Mesendoderm (in vitro differentiated cells): ENCODE measurements around the gene NR3C2.

Experiments
- DNase-seq: peaks from one replicate; pipeline ENCODE4 v3.0.0; 2013
- H2AK5ac ChIP-seq: 2 replicates; pipeline ENCODE4 v1.6.1; 2013; ENCODE audit warnings: low read length, inconsistent platforms
- H2BK120ac ChIP-seq: 2 replicates; pipeline ENCODE4 v1.6.1; 2013; ENCODE audit warnings: low read depth, mild to moderate bottlenecking, low read length, moderate library complexity, mixed read lengths
- H2BK15ac ChIP-seq: replicated peaks from 2 replicates; pipeline ENCODE4 v1.6.1; 2013; ENCODE audit warnings: low read depth, mild to moderate bottlenecking, moderate library complexity
- H2BK5ac ChIP-seq: 2 replicates; pipeline ENCODE4 v1.6.1; 2013; ENCODE audit warnings: low read length, inconsistent platforms
- H3K18ac ChIP-seq: 2 replicates; pipeline ENCODE4 v1.6.1; 2013; ENCODE audit warnings: mild to moderate bottlenecking, low read length, mixed read lengths
- H3K23ac ChIP-seq: one replicate; pipeline ENCODE4 v1.6.1; 2013; ENCODE audit warnings: low read length
- H3K27ac ChIP-seq: 2 replicates; pipeline ENCODE4 v1.5.1; 2013; ENCODE audit warnings: low read depth, mild to moderate bottlenecking, inconsistent platforms, low read length, moderate library complexity
- H3K27me3 ChIP-seq: 2 replicates; pipeline ENCODE4 v1.6.1; 2013; ENCODE audit warnings: low read length, control low read depth, mild to moderate bottlenecking, inconsistent platforms; ENCODE audit not compliant: insufficient read depth, poor library complexity
- H3K36me3 ChIP-seq: 2 replicates; pipeline ENCODE4 v1.6.1; 2013; ENCODE audit warnings: low read length, inconsistent platforms; ENCODE audit not compliant: control insufficient read depth, insufficient read depth
- H3K4ac ChIP-seq: one replicate; pipeline ENCODE4 v1.6.1; 2013; ENCODE audit warnings: low read depth, mild to moderate bottlenecking, low read length, moderate library complexity
- H3K4me1 ChIP-seq: 2 replicates; pipeline ENCODE4 v1.6.1; 2013; ENCODE audit warnings: low read depth, low read length, inconsistent platforms; ENCODE audit not compliant: control insufficient read depth
- H3K4me2 ChIP-seq: 2 replicates; pipeline ENCODE4 v1.6.1; 2013; ENCODE audit warnings: low read length
- H3K4me3 ChIP-seq: 2 replicates; pipeline ENCODE4 v1.5.1; 2013; ENCODE audit warnings: mild to moderate bottlenecking, low read length
- H3K56ac ChIP-seq: one replicate; pipeline ENCODE4 v1.6.1; 2013; ENCODE audit warnings: low read length
- H3K79me1 ChIP-seq: 2 replicates; pipeline ENCODE4 v1.6.1; 2013; ENCODE audit warnings: low read length, inconsistent platforms
- H3K79me2 ChIP-seq: 2 replicates; pipeline ENCODE4 v1.6.1; 2013; ENCODE audit warnings: mild to moderate bottlenecking, low read length; ENCODE audit not compliant: control insufficient read depth, insufficient read depth
- H3K9ac ChIP-seq: 2 replicates; pipeline ENCODE4 v1.6.1; 2013; ENCODE audit warnings: low read length, inconsistent platforms
- H4K5ac ChIP-seq: one replicate; pipeline ENCODE4 v1.6.1; 2013; ENCODE audit warnings: low read length
- H4K8ac ChIP-seq: one replicate; pipeline ENCODE4 v1.6.1; 2013; ENCODE audit warnings: low read depth, mild to moderate bottlenecking, control low read depth, low read length, moderate library complexity
- WGBS: extraction: QIAGEN DNeasy Blood & Tissue Kit; methylation state at CpG from one replicate; pipeline ENCODE4 v1.1.7; 2013; ENCODE audit warnings: low lambda C conversion rate, missing lambda C conversion rate; ENCODE audit not compliant: insufficient coverage; ENCODE audit errors: extremely low coverage; 5-methylcytosine and 5-hydroxymethylcytosine counted together

Gene NR3C2

GRCh38 chr4:148243837-148244236 is 198.4 kb downstream of the NR3C2 start:
- Histone ChIP-seq H3K27me3 (no peaks in the 10 kb centered on the region), H3K4me1 (no peaks in the 10 kb centered on the region), H4K8ac (no peak overlapping the region), H2BK5ac (no peak overlapping the region), H3K18ac (no peak overlapping the region), H3K4me3 (no peak overlapping the region), H2BK120ac (no peak overlapping the region), H3K79me2 (no peaks in the 10 kb centered on the region), H3K79me1 (no peaks in the 10 kb centered on the region), H3K23ac (no peak overlapping the region), H3K27ac (no peak overlapping the region), H3K36me3 (no peaks in the 10 kb centered on the region), H3K4ac (no peak overlapping the region), H3K56ac (no peak overlapping the region), H2BK15ac (no peak overlapping the region), H3K9ac (no peak overlapping the region), H4K5ac (no peak overlapping the region), H3K4me2 (no peak overlapping the region), H2AK5ac (no peak overlapping the region)
- no peak for DNase-seq
- WGBS, result no CpG with 5 or more reads among the region's 6 CpGs

- Histone ChIP-seq H3K4ac (no peak overlapping the region), H3K18ac (no peak overlapping the region)
- no CpG with 5 or more reads among the region's 4 CpGs for WGBS
Observed at GRCh38 chr4:148240241-148240640, 202.0 kb downstream of the NR3C2 start.

GRCh38 chr4:148239494-148239985 is 202.7 kb downstream of the NR3C2 start:
- Histone ChIP-seq H3K4me1 (no peaks in the 10 kb centered on the region), H4K5ac (no peak overlapping the region), H3K79me1 (no peaks in the 10 kb centered on the region), H2BK5ac (no peak overlapping the region), H2BK15ac (no peak overlapping the region), H2AK5ac (no peak overlapping the region), H3K4ac (no peak overlapping the region), H3K23ac (no peak overlapping the region), H3K4me2 (no peak overlapping the region), H3K18ac (no peak overlapping the region), H3K9ac (no peak overlapping the region), H3K27me3 (no peaks in the 10 kb centered on the region), H3K56ac (no peak overlapping the region), H3K27ac (no peak overlapping the region), H3K79me2 (no peaks in the 10 kb centered on the region), H3K4me3 (no peak overlapping the region), H3K36me3 (no peaks in the 10 kb centered on the region), H2BK120ac (no peak overlapping the region), H4K8ac (no peak overlapping the region)
- no peak for DNase-seq
- WGBS, result no CpG with 5 or more reads among the region's 5 CpGs

More at GRCh38 chr4:148240241-148240640, 202.0 kb downstream of the NR3C2 start:
- H2BK5ac ChIP-seq, result no peak overlapping the region
- no peak overlapping the region for H3K23ac ChIP-seq
- H2BK120ac ChIP-seq, result no peak overlapping the region
- DNase-seq, result no peak
- H4K8ac ChIP-seq, result no peak overlapping the region
- H4K5ac ChIP-seq, result no peak overlapping the region
- no peak overlapping the region for H3K9ac ChIP-seq
- no peak overlapping the region for H2BK15ac ChIP-seq
- no peak overlapping the region for H3K4me3 ChIP-seq
- no peaks in the 10 kb centered on the region for H3K4me1 ChIP-seq
- no peaks in the 10 kb centered on the region for H3K79me1 ChIP-seq
- no peaks in the 10 kb centered on the region for H3K79me2 ChIP-seq
- H3K36me3 ChIP-seq, result no peaks in the 10 kb centered on the region
- no peak overlapping the region for H3K56ac ChIP-seq
- no peaks in the 10 kb centered on the region for H3K27me3 ChIP-seq
- H3K4me2 ChIP-seq, result no peak overlapping the region
- no peak overlapping the region for H3K27ac ChIP-seq
- H2AK5ac ChIP-seq, result no peak overlapping the region

GRCh38 chr4:148238811-148239493 is 203.3 kb downstream of the NR3C2 start:
- Histone ChIP-seq H3K36me3 (no peaks in the 10 kb centered on the region), H3K56ac (no peak overlapping the region), H2BK15ac (no peak overlapping the region), H4K8ac (no peak overlapping the region), H2AK5ac (no peak overlapping the region), H3K23ac (no peak overlapping the region), H3K79me1 (no peaks in the 10 kb centered on the region), H3K18ac (no peak overlapping the region), H4K5ac (no peak overlapping the region), H2BK120ac (peak overlapping the region; percentile 29), H3K4me3 (no peak overlapping the region), H3K27ac (no peak overlapping the region), H3K9ac (no peak overlapping the region), H3K4me1 (no peaks in the 10 kb centered on the region), H3K27me3 (no peaks in the 10 kb centered on the region), H3K79me2 (no peaks in the 10 kb centered on the region), H3K4ac (no peak overlapping the region), H2BK5ac (no peak overlapping the region), H3K4me2 (no peak overlapping the region)
- no peak for DNase-seq
- WGBS, result no CpG with 5 or more reads among the region's 4 CpGs

GRCh38 chr4:148238086-148238485 is 204.1 kb downstream of the NR3C2 start:
- no CpG with 5 or more reads among the region's 3 CpGs for WGBS
- H2AK5ac ChIP-seq, result no peak overlapping the region
- H3K27me3 ChIP-seq, result no peaks in the 10 kb centered on the region
- H3K9ac ChIP-seq, result no peak overlapping the region
- H3K18ac ChIP-seq, result no peak overlapping the region
- no peak overlapping the region for H2BK120ac ChIP-seq
- no peak for DNase-seq
- no peaks in the 10 kb centered on the region for H3K4me1 ChIP-seq
- no peak overlapping the region for H3K56ac ChIP-seq
- H3K27ac ChIP-seq, result no peak overlapping the region
- no peak overlapping the region for H3K23ac ChIP-seq
- H2BK5ac ChIP-seq, result no peak overlapping the region
- H2BK15ac ChIP-seq, result no peak overlapping the region
- no peak overlapping the region for H4K8ac ChIP-seq
- H4K5ac ChIP-seq, result no peak overlapping the region
- H3K4me2 ChIP-seq, result no peak overlapping the region
- no peaks in the 10 kb centered on the region for H3K79me1 ChIP-seq
- H3K79me2 ChIP-seq, result no peaks in the 10 kb centered on the region
- H3K4me3 ChIP-seq, result no peak overlapping the region
- H3K36me3 ChIP-seq, result no peaks in the 10 kb centered on the region
- no peak overlapping the region for H3K4ac ChIP-seq

GRCh38 chr4:148235809-148236208 is 206.4 kb downstream of the NR3C2 start:
- no CpG with 5 or more reads among the region's 3 CpGs for WGBS

More at GRCh38 chr4:148235809-148236208, 206.4 kb downstream of the NR3C2 start:
- H2BK15ac ChIP-seq, result no peak overlapping the region
- H4K5ac ChIP-seq, result no peak overlapping the region
- H3K9ac ChIP-seq, result no peak overlapping the region
- no peak for DNase-seq
- H2BK120ac ChIP-seq, result no peak overlapping the region
- H3K23ac ChIP-seq, result no peak overlapping the region
- H3K4me3 ChIP-seq, result no peak overlapping the region
- H3K79me1 ChIP-seq, result no peaks in the 10 kb centered on the region
- no peak overlapping the region for H2BK5ac ChIP-seq
- H3K27ac ChIP-seq, result no peak overlapping the region
- no peak overlapping the region for H2AK5ac ChIP-seq
- H3K36me3 ChIP-seq, result no peaks in the 10 kb centered on the region
- no peak overlapping the region for H3K18ac ChIP-seq
- H3K4ac ChIP-seq, result no peak overlapping the region
- H3K4me1 ChIP-seq, result no peaks in the 10 kb centered on the region
- H4K8ac ChIP-seq, result no peak overlapping the region
- no peak overlapping the region for H3K4me2 ChIP-seq
- H3K56ac ChIP-seq, result no peak overlapping the region
- H3K27me3 ChIP-seq, result no peaks in the 10 kb centered on the region
- H3K79me2 ChIP-seq, result no peaks in the 10 kb centered on the region
